Mucosa of gallbladder (tissue), 1 donor: ENCODE measurements around the gene CFAP410. TPM values are rescaled to one million over a fixed set of nuclear protein-coding genes. Genes with fewer than 3 reads are reported as not detected.

Experiments
- DNase-seq: peaks from one replicate; pipeline ENCODE4 v3.0.0-alpha.2; 2020; ENCODE audit warnings: low spot score
- total RNA-seq: library from RNA; stranded (reverse); gene quantifications from one replicate; pipeline ENCODE4 v1.2.1, GENCODE V29; 2021
- donor health status: DM: no; HTN: no; CAD: no.

The CFAP410 gene
- total RNA-seq, 1 donor from 2014 or later: 24.7 TPM

DNA sequence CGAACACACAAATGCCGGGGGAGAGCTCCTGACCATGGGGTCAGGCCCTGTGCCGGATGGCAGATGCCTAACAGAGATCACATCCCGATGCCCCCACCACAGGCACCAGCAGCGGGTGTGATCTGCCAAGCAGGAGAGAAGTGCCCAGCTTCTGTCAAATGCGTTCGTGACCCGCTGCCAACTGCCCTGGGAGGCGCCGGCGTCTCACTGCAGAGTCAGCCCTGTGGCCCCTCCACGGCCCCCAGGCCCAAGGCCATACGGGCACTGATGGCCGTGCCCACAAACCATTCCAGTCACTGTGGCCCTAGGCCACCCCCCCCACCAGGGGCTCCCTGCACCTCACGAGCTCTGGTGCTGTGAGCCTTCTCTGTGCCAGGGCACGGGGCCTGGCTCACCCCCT lies 8.0 kb downstream of the CFAP410 start:
- DNase-seq: no peak

DNA sequence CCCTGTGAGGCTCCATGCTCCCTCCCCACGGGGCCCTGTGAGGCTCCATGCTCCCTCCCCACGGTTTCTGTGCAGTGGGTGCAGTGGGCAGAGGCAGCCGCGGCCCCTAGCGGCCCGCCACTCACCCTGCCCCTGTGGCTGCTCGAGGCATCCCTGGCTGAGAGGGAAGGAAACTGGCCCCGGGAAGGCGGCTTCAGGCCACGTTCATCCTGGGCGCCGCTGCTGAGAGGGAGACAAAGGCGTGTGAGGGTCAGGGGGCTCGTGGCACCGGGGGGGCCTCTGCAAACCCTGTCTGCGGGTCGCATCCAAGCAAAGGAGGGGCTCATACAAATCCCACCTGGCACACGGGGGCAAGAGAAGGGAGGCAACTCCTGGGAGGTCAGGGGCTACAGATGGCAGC lies 8.5 kb downstream of the CFAP410 start:
- no peak for DNase-seq

DNA sequence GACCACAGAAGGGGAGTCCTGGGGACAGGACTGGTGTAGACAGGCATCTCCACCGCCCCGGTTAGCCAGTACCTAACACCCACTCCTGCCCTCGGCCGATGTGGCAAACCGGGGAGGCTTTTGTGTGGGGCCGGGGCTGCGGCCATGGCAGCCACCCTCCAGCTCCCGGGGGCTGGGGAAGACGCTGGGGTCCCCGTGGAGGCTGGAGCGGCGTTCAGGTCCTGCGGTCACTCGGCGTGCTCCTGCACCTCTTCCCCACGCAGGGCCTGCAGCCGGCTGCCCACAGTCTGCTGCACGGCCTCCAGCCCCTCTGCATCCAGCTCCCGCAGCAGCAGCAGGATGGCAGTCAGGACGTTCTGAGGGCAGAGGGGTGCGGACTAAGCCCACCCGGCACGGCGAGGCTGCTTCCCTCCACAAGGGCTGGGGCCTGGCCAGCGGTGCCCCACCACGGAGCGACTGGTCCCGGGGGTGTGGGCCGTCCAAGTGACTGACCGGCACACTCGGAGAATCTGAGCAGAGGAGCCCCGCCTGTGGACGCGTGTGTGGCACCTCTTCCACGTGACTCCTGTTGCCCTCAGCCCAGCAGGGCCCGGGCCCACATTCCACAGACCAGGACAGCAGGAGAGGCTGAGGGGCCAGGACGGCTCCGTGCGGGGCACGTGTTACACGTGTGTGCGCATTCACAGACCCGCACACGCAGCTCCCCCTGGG lies 9.1 kb downstream of the CFAP410 start:
- DNase-seq: no peak

DNA sequence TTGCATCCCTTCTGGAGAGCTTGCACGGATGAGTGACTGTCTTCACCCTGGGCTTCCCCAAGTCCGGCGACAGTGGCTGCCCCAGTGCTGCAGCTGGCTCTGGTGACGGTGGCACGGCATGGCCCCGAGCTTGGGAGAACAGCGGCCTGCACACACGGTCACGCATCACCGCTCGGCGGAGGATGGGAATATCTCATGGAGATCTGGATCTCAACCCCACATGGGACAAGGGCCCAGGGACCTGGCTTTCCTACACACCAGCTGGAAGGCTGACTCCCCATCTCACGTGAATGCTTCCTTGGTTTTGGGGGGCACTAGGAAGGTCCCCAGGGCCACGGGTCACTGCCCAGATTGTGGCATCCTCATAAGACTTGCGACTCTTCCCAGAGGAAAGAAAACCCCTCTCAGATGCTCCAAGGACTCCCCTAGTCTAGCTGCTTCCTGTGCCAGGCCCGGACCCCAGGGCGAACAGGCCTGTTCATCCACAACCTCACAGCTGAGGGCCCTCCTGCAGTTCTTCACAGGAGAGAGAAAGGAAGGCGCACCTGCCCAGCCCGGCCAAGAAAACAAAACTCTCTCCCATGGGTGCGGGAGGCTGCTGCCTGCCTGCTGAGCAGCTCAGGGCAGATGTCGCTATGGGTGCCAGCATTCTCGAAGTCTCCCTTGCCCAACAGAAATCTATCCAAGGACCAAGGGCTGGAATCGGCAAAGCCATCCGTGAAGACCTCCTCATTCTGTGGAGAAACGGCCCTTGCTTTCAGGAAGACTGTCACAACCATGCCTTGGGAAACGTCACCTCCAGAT lies 9.9 kb downstream of the CFAP410 start:
- DNase-seq: no peak

DNA sequence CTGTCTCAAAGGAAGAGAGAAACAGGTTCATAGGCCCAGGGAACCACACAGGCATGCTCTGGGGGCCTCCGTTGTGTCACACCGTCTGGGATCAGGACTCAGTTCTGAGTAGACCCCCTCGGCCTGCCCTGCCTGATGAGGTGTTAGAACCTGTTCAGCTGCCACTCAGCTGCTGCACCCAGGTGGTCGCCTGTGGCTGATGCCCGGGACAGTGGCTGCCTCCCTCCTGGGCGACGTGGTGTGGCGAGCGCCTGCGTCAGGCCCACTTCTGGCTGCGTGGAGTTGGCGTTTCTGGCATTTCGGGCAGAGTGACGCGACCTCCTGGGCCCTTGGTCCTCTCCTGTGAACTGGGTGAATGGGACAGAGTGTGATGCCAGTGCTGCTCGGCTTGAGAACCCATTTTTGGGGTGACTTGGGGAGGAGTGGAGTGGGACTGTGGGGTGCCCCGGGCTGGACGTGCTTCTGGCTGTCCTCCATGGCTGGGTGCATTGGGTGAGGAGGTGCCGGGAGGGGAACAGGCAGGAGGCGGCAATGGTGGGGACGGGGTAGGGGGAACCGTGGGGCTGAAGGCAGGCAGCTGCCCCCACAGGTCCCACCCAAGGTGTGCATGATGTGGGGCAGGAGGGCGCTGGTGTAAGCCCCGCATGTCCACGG lies 10.8 kb downstream of the CFAP410 start:
- no peak for DNase-seq

DNA sequence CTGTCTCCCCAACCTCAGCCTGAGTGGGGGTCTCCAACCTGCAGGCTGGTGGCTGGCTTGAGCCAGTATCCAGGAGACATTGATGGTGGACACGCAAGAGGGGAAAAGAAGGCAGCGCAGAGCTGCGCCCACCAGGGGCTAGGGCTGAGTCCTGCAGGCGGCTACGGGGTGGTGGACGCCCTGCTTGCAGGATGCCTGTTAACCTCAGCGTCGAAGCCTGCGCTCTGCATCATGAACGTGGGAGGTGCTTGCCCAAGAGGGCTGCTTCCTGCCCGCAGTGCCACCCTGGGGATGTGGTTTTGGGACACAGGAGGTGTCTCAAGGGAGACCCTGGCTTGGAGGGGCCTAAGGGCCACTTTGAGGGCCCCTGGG lies 11.6 kb downstream of the CFAP410 start:
- DNase-seq: no peak

DNA sequence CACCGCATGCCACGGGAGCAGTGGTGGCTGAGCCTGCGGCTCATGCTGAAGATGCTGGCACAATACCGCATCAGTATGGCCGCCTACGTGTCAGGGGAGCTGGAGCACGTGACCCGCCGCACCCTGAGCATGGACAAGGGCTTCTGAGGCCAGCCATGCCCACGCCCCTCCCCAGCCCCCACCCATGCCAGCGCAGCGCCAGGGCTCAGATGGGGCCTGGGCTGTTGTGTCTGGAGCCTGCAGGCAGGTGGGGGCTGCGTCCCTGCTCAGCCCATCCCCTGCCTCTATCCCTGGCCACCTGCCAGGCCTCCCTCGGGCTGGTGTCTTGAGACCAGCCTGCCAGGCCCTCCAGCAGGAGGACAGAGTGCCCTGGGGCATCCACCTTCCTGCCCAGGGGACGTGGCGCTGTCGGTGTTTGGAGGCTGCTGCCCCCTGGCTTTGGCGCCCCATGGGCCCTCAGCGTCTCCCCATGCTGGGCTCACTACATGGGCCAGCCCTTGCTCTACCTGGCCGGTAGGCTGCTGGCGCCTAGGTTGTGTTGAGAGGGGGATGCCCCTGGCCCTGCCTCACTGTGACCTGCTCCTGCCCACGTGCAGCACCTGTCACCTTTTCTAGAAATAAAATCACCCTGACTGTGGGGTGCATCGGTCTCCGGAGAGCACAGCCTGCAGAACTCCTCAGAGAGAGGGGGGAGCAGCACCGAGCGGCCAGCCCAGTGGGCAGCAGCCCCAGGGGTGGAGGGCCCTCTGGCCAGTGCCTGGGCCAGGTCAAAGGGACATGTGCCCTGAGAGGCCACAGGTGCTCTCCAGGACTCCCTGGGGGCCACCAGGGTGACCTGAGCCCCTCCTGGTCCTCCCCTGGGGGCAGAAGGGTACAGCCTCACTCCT lies 12.2 kb downstream of the CFAP410 start:
- no peak for DNase-seq

DNA sequence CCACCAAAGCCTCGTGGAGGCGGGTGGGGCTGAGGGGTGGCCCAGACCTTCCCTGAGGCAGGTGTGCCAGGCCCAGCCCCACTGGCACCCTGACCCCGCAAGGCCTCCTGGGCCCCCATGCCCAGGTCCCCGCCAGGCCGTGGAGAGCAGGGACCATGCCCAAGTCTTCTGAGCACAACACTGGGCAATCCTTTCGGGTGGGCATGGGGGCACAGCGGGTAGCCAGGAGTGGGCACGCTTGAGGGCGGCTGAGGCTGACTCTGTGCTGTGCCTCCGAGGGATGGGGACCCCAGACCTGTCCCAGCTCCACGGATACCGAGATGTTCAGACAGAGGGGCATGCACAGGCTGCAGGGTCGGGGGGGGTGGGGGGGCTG lies 12.9 kb downstream of the CFAP410 start:
- DNase-seq: no peak

DNA sequence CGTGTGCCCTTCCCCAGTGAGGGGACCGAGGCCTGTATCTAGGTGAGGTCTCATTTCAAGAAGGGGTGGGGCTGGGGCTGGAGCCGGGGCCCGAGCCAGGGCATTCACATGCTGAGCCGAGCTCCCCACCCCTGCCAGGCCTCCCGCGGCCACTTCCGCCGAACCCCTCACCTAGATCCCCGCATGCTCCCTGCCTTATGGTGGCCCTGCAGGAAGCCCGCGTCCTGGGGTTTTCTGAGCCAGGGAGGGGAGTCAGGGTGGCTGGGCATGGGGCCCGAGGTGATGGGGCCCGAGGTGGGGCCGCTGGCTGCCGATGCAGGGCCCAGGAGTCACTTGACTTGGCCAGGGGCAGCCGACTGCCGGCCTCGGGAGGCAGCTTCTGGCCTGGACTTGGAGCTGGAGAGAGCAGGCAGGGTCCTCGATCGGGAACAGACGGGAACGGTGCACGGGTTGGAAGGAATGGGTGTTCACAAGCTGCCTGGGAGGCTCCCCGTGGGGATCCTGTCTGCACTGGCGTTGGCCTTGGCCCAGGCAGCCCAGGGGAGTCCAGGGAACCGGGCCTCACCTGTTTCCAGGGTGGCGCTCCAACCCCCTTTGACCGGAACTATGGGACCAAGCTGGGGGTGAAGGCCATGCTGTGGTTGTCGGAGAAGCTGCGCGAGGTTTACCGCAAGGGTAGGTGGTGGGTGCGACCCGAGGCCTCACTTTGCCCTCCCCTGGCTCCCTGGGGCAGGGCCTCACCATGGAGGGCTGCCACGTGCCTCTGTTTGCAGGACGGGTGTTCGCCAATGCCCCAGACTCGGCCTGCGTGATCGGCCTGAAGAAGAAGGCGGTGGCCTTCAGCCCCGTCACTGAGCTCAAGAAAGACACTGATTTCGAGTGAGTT lies 13.6 kb downstream of the CFAP410 start:
- DNase-seq: no peak

DNA sequence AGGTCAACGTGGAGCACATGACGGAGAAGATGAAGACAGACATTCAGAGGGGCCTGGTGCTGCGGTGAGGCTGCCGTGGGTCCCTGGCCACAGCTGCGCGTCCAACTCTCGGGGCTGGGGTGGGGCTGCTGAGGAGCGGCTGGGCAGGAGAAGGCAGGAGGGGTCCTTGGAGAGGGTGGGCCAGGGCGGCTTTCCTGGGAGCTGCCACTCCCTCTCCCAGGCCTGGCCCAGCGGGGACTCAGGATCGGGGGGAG lies 14.4 kb downstream of the CFAP410 start:
- no peak for DNase-seq

DNA sequence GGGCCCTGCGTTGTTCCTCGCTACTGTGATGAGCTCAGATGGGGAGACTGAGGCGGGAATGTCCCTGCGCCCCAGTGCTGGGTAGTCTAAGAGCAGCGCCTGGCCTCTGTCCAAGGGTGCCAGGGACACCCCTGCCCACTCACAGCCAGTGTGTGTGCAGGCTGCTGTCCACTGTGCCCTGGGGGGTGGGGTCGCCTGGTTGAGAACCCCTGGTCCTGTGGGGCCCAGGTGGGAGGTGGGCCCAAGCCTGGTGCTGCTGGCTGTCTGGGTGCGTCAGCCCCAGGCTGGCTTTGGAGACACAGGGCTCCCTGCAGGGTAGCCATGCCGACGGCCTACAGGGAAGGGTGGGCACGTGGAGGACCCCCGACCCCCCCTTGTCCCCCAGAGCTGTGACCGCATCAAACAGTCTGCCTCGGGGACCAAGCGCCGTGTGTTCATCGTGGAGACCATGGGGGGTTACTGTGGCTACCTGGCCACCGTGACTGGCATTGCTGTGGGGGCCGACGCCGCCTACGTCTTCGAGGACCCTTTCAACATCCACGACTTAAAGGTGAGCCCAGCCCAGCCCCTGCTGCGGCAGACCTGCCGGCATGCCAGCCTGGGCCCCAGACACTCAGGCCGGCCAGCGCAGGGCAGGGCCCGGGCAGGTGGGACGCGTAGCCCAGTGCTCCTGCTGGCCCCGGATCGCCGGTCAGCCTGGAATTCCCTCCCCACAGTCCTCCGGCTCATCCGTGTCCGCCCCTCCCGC lies 14.9 kb downstream of the CFAP410 start:
- DNase-seq: no peak

DNA sequence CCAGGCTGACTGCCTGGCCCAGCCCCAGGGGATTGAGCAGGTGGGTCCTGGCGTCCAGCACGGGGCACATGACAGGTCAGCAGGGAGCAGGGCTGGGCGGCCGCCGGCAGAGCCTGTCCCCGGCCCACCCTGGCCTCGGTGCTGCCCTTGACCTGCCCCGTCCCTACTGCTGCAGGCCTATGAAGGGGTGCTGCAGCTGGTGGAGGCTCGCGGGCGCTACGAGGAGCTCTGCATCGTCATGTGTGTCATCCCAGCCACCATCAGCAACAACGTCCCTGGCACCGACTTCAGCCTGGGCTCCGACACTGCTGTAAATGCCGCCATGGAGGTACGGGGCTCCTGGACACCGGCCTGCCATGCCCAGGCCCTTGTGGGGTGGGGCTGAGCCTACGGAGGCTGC lies 15.6 kb downstream of the CFAP410 start:
- no peak for DNase-seq

DNA sequence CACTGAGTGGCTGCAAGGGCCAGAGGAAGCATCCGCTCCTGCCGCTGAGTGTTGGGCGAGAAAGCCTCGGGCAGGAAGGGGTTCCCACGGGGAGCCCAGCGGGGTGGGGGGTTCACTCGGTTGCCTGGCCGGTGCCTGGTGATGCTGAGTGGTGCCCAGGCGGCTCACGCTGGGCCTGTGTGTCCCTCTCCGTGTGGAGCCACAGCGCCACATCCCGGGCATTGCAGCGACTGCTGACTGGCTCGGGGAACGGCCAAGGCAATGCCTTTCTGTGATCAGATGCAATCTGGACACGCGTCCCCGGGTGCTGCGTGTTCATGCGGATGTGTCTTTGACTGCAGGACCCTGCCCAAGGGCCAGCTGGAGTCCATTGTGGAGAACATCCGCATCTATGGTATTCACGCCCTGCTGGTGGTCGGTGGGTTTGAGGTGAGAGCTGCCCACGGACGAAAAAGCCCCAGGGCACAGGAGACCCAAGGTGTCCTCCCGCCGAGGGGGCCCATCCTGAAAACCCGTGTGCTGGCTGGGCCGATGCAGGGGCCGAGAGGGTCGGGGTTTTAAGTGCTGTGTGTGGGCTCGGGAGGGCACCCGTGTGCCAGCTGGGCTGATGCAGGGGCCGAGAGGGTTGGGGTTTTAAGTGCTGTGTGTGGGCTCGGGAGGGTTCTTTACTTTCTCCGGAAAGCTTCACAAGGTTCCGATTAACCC lies 16.4 kb downstream of the CFAP410 start:
- no peak for DNase-seq

DNA sequence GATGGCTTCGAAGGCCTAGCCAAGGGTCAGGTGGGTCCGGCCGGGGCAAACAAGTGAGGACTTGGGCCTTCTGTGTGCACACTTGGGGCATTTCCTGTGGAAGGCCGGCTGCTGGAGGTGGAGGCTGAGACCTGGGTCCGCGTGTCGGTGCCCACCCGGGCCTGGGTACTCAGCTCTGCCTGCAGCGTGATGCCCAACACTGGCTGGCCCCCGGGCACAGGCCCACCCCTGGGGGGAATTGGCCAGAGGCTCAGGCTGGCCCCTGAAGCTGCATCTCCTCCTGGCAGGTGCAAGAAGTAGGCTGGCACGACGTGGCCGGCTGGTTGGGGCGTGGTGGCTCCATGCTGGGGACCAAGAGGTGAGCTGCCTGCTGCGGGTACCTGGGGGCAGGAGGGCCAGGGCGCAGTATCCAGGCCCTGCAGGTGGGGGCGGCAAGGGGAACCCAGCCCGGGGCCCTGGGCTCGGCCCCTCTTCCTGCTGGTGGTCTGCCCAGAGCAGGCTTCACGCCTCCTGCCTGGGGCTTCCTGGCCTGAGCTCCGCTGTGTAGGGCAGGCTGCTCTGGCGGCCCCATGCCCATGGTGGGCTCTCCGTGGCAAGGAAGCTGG lies 17.2 kb downstream of the CFAP410 start:
- DNase-seq: no peak

DNA sequence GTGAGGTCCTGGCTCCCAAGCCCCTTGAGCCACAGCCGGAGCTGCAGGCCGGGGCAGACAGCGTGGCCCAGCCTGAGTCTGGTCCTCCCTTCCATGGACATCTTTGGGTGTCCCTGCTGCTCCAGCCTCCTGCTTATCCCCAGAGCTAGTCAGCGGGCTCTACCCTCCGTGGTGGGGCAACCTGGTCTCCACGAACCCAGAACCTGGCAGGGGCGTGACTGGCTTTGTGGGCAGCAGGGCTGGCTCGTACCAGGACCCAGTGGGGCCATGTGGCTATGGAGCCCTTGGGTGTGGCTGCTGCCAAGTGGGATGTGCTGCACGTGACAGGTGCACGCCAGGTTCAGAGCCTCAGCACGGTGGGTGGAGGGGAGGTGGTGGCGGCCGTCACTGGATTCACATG lies 18.3 kb downstream of the CFAP410 start:
- no peak for DNase-seq

DNA sequence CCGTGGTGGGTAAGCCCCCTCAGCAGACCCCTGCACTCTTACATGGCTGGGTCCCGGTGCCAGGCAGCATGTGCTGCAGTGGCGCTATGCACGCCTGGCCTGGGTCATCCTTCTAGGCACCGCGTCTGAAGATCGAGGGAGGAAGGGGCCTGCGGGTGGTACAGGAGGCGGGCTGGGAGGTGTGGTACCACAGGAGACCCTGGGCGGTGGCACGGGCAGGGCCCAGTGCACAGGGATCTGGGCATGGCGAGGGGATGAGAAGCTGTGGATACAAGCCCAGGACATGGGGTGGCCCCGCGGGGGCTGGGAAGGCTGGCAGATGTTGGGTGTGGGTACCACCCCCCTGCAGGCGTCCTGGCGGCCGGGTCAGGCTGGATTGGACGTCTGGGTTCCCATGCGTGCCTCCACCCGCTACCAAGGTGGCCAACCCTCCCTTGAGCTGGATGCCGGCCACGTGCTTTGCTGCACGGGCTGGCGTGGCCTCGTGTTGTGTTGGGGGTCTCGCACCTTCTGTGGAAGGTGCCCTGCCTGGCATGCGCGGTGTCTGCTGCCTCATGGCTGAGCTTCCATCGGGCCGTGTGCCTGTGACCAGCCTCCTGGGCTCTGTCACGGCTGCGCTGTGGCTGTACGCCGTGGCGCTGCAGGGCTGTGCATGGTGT lies 19.7 kb downstream of the CFAP410 start:
- DNase-seq: no peak

DNA sequence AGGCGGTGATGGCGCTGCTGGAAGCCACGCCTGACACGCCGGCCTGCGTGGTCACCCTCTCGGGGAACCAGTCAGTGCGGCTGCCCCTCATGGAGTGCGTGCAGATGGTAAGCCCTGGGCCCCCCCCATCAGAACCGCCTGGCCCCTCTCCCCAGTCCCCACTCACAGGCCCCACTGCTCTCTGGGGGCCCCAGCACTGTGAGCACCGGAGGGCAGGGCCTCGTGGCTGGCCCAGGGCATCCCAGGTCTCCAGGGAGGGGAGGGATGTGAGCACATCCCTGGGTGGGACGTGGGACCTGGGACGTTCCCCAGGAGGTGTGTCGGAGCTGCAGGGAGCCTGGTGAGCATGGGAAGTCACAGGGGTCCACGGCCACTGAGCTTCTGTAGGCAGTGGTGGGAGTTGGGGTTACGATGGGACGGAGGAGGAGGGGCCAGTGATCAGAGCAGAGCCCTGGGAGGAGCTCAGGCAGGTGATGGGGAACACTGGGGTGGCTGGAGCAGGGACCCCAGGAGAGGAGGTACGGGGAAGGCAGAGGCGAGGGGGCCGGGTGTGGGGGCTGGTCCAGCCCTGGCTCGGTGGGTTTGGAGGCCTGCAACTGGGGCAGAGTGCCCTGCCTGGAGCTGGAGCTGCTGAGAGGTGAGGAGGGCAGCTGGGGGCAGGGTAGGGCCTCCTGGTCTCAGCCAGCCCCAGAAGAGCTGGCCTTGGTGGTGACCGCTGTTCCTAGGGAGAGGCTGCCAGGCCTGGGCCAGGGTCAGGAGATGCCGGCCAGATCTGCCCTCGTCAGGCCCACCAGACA lies 20.5 kb downstream of the CFAP410 start:
- DNase-seq: no peak

DNA sequence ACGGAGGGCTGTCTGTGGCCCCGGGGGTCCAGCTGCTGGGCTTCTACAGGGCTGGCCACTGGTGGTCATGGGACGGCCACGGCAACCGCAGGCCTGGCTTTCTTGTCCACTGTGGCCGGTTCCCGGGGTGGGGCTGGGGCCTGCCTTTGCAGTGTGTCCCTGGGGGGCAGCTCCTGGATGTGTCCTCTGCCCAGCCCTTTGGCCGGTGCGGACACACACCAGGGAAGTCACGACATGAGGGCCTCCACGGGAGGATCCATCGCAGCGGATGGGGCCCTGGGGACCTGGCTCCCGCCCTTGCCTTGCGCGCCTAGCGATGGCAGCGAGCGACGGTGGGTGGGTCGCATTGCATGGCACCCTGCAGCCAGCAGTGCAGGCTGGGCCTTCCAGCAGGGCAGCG lies 21.3 kb downstream of the CFAP410 start:
- DNase-seq: no peak
